ENCODE data around the gene RGS9BP.
"Not testable (repeated sequence)": the region's sequence is repeated elsewhere in the genome, so short reads cannot be mapped to it uniquely, and the experiment has no call there.

Gene RGS9BP

DNA sequence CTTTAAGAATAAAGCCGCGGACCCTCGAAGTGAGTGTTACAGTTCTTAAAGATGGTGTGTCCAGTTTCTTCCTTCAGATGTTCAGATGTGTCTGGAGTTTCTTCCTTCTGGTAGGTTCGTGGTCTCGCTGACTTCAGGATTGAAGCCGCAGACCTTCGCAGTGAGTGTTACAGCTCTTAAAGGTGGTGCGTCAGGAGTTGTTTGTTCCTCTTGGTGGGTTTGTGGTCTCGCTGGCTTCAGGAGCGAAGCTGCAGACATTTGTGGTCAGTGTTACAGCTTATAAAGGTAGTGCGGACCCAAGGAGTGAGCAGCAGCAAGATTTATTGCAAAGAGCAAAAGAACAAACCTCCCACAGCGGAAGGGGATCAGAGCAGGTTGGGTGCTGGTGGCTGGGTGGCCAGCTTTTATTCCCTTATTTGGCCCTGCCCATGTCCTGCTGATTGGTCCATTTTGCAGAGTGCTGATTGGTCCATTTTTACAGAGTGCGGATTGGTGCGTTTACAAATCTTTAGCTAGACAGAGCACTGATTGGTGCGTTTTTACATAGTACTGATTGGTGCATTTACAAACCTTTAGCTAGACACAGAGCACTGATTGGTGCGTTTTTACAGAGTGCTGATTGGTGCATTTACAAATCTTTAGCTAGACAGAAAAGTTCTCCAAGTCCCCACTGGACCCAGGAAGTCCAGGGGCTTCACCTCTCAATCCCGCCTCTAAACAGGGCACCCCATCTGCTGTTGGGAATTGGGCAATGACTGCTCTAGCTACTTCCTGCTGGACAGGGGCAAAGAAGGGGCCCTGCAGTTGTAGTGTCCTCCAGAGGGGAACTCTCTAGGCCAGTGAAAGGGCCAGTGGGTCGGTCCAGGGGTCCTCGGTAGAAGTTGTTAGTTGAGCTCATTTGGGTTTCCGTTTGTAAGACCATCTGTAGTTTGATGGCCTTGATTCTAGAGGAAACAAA, 17.8 kb downstream of the RGS9BP start:
- FAIRE-seq; DNase-seq (ENCODE audit: extremely low spot score, insufficient read length, low read depth): not testable (repeated sequence)

DNA sequence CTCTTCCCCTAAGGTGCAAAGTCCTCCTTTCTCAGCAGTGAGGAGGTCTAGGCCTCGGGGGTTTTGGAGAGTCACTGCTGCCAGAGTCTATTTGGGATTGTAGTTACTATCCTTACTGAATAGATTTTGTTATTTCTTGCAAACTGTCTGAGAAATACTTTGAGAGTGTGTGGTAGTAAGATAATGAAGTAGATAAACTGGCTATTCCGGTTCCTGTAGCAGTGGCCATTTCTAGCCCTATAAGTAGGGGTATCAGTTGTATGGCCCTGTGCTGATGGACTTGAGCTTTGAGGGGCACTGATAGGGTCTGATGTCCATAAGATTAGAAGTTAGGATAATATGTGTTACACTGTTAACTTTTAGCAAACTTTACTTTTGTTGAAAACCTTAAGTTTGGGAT, 18.7 kb downstream of the RGS9BP start:
- DNase-seq (ENCODE audit: extremely low spot score, insufficient read length, low read depth); FAIRE-seq: not testable (repeated sequence)

GRCh38 chr19:32694851-32695250, 19.2 kb downstream of the RGS9BP start:
- not testable (repeated sequence) for FAIRE-seq; DNase-seq (ENCODE audit: extremely low spot score, insufficient read length, low read depth)

DNA sequence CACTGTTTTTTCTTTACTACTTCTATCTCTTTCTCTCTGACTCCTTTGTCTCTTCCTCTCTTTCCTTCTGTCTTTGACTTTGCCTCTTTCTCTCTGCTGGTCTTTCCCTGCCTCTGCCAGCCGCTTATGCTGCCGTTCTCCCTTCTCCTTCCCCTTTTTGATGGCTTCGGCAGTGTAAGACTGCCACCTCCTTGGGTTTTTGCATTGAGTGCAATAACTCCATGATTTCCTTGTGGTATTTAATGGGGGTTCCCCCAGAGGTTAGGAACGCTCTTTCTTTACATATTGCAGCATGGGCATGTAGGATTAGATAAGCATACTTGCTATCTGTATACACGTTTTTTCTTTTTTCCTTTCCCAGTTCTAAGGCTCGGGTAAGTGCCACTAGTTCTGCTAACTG, 19.9 kb downstream of the RGS9BP start:
- not testable (repeated sequence) for DNase-seq (ENCODE audit: extremely low spot score, insufficient read length, low read depth); FAIRE-seq

GRCh38 chr19:32696771-32697170, 21.1 kb downstream of the RGS9BP start:
- not testable (repeated sequence) for FAIRE-seq; DNase-seq (ENCODE audit: extremely low spot score, insufficient read length, low read depth)

GRCh38 chr19:32700129-32700528, 24.5 kb downstream of the RGS9BP start:
- not testable (repeated sequence) for FAIRE-seq; DNase-seq (ENCODE audit: extremely low spot score, insufficient read length, low read depth)

- DNase-seq (ENCODE audit: extremely low spot score, insufficient read length, low read depth), result no peak
- no peak for FAIRE-seq
Measured at GRCh38 chr19:32702010-32702409, 26.4 kb downstream of the RGS9BP start.

DNA sequence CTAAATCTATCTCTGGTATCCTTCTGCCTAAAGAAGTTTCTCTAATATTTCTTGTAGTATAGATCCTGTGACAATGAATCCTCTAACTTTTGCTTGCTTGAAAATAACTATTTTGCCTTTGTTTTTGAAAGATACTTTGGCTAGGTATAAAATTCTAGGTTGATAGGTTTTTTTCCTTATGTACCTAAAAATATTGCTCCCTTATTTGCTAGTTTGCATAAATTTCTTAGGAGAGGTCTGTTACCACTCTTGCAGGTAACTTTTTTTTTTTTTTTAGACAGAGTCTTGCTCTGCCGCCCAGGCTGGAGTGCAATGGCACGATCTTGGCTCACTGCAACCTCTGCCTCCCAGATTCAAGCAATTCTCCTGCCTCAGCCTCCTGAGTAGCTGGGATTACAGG, 28.4 kb downstream of the RGS9BP start:
- FAIRE-seq; DNase-seq (ENCODE audit: extremely low spot score, insufficient read length, low read depth): not testable (repeated sequence)

GRCh38 chr19:32708457-32708856, 32.8 kb downstream of the RGS9BP start:
- DNase-seq (ENCODE audit: extremely low spot score, insufficient read length, low read depth) (no peak), FAIRE-seq (no peak)

GRCh38 chr19:32709032-32709431, 33.4 kb downstream of the RGS9BP start:
- FAIRE-seq, result no peak
- no peak for DNase-seq (ENCODE audit: extremely low spot score, insufficient read length, low read depth)

DNA sequence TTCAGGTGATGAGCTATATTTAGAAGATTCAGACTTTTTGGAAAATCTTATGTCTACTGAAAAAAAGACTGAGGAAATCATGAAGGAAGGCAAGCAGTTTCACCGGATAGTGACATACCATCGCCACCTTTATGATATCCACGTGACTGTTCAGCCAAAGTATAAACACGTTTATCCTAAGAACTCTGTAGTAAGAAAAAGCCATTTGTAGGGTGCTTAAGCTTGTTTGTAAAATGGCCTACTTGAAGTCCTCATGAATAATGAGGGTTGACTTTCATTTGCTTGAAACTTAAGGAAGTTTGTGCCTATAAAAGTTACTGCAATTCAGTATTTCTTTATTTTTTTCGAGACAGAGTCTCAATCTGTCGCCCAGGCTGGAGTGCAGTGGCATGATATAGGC, 36.1 kb downstream of the RGS9BP start:
- DNase-seq (ENCODE audit: extremely low spot score, insufficient read length, low read depth), result no peak
- FAIRE-seq, result no peak

DNA sequence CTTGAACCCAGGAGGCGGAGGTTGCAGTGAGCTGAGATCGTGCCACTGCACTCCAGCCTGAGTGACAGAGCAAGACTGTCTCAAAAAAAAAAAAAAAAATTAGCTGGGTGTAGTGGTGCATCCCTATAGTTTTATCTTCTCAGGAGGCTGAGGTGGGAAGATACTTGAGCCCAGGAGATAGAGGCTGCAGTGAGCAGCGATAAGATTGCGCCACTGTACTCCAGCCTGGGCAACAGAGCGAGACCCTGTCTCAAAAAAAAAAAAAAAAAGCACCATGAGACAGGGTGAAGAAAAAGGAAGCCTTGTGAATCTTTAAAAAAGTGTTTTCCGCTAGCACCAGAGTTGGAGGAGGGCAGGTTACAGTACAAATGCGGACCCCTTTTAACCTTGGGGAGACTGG, 40.6 kb downstream of the RGS9BP start:
- FAIRE-seq; DNase-seq (ENCODE audit: extremely low spot score, insufficient read length, low read depth): not testable (repeated sequence)

DNA sequence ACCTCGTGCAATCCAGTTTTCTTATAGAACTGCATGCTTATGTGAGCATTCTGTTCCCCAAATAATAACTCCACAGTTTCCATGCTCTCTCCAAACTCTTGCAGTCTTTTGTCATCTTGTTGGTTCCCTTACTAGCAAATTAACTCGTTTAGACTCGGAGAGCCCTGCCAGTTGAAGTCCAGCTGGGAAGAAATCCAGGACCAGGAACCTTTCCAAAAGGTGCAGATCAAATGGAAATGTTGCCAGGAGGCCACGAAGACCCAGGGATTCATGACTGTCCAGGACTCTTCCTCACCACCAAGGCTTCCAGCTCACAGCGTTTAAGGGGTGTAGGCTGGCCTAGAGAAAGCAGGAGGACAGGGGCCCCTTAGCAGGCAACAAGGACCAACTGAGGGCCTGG, 41.8 kb downstream of the RGS9BP start:
- DNase-seq (ENCODE audit: extremely low spot score, insufficient read length, low read depth) (no peak), FAIRE-seq (no peak)

DNA sequence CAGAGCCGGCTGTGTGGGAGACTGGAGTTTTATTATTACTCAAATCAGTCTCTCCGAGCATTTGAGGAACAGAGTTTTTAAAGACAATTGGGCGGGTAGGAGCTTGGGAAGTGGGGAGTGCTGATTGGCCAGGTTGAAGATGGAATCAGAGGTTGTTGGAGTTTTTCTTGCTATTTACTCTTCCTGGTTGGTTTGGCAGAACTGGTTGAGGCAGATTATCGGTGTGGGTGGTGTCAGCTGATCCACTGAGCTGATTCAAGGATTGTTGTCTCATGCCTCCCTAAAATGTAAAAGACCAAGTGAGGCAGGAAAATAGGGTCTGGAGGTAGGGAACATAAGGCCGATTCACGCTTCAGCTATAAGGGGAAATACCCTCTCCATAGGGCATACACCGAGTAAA, 42.6 kb downstream of the RGS9BP start:
- no peak for FAIRE-seq
- DNase-seq (ENCODE audit: extremely low spot score, insufficient read length, low read depth), result no peak

DNA sequence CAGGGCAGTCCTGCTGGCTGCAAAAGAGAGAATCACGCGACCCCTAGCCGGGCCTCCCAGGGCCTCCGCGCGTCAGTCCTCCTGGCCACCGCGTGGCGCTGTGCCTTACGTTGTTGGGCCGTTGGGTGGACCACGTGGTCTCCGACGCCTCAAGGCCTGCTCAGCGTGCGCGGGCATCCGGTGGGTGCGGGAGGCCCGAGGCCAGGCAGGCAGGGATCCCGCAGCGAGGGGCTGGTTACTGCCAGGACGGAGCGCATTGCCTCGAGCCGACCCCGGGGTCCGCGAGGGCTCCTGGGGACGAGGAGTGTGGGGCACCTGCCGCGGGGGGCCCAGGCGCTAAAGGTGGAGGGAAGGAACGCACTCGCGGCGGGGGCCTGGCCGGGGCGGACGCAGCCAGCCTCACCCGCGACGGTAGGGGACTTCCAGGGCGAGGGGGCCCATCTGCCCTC, 44.0 kb downstream of the RGS9BP start, which contains the start of gene TDRD12:
Gene TDRD12, plus strand, starts transcription at position 157 of the 449 bp plus-strand sequence. CDS start 306 bp downstream, outside the sequence.
- DNase-seq (ENCODE audit: extremely low spot score, insufficient read length, low read depth) (no peak), FAIRE-seq (no peak)

- FAIRE-seq (no peak), DNase-seq (ENCODE audit: extremely low spot score, insufficient read length, low read depth) (no peak)
Measured at GRCh38 chr19:32720216-32720935, 44.7 kb downstream of the RGS9BP start.

DNA sequence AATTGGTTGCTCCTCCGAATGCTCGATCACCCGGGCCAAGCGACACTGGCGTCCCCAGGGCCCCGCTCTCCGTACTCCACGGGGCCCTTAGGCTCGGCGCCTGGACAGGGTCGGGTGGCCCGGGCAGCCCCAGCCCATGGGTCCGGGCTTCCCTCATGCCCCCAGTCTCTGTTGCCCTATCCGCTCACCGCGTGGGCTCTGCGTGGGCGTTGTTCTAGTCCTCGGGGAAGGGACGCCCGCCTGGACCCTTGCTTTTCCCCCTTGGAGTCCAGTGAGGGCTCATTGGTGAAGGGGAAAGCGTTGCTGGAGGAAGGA, 45.2 kb downstream of the RGS9BP start:
- DNase-seq (ENCODE audit: extremely low spot score, insufficient read length, low read depth), result no peak

More for the DNA sequence above, 45.2 kb downstream of the RGS9BP start:
- FAIRE-seq, result no peak

All from GM18507 (cell line).